GM12801 (cell line): ENCODE measurements around the gene CDH5.

Experiments
- CTCF ChIP-seq: IDR thresholded peaks from one replicate; pipeline ENCODE4 v1.5.1; 2011; ENCODE audit warnings: control low read depth; ENCODE audit not compliant: insufficient read length; ENCODE audit errors: extremely low read depth

The CDH5 gene

GRCh38 chr16:66358231-66358630 is 8.3 kb upstream of the CDH5 start:
- TF ChIP-seq CTCF: no peak

GRCh38 chr16:66359012-66359411 is 7.5 kb upstream of the CDH5 start:
- no peak for TF ChIP-seq CTCF

GRCh38 chr16:66359811-66360608 is 6.5 kb upstream of the CDH5 start:
- TF ChIP-seq CTCF: no peak

- TF ChIP-seq CTCF: no peak
Observed at GRCh38 chr16:66360624-66361324, 5.7 kb upstream of the CDH5 start.

GRCh38 chr16:66361604-66362135 is 4.8 kb upstream of the CDH5 start:
- no peak for TF ChIP-seq CTCF

GRCh38 chr16:66363211-66363777 is 3.2 kb upstream of the CDH5 start:
- TF ChIP-seq CTCF: no peak

GRCh38 chr16:66364117-66364958 is 2.2 kb upstream of the CDH5 start:
- no peak for TF ChIP-seq CTCF
